Right ventricle myocardium superior (tissue), 1 donor: Measurements from ENCODE around the gene CIB4. TPM values are rescaled to one million over a fixed set of nuclear protein-coding genes. Genes with fewer than 3 reads are reported as not detected.

Source experiments
- ATAC-seq: fragments of 200-7000 bp; cut with Tn5 transposase; one replicate; pipeline ENCODE4 v1.9.1; 2020; ENCODE audit warnings: mild to moderate bottlenecking; ENCODE audit not compliant: poor library complexity
- DNase-seq: peaks from one replicate; pipeline ENCODE4 v3.0.0-alpha.2; 2020
- intact Hi-C: fragments of 100-400 bp; cut with DNase I; formaldehyde crosslinking; loops from one replicate; pipeline ENCODE4 v1.11.2; 2022
- long read RNA-seq: library from polyadenylated mRNA; unstranded; transcript quantifications from one replicate; pipeline ENCODE4 v2.0.0, GENCODE V29; 2021
- total RNA-seq: library from RNA; stranded (reverse); fragmentation: NEBNext Ultra II Directional; extraction: Animal tissue kit (Norgen Biotek cat#: 25700); gene quantifications from one replicate; pipeline ENCODE4 v1.2.1, GENCODE V29; 2021
- donor health status: DM: no; HTN: yes; CAD: no; lungs with severe emphysema.

Gene CIB4
- total RNA-seq = not detected
- long read RNA-seq = 0 reads

DNA sequence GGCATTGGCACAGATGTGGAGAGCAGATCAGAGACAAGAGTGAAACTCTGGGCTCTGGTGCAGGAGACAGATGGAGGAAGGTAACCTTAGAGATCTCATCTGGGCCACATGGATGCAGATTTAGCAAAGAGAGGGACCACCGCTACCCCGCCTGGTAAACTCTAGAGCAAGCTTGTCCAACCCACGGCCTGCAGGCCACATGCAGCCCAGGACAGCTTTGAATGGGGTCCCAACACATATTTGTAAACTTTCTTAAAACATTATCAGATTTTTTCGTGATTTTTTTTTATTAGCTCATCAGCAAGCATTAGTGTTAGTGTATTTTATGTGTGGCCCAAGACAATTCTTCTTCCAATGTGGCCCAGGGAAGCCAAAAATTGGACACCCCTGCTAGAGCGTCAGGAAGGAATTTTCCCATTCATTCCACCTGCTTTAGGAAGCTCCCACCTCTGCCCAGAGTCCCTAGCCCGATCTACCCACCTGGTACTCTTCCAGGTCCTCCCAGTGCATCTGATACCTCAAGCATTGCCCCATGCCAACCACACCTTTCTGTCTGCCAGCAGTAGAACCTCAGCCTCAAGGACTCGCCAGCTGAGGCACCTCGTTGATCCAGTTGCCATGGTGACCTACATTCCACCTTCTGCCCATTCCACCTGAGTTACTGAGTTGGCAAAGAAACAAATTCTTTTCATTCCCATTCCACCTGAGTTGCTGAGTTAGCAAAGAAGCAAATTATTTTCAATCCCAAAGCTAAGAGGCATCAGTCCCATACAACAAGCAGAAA lies at the start of gene CIB4:
Gene CIB4 (minus strand): TSS at position 586 of the 784 bp plus-strand sequence. CDS start 52 bp downstream, at position 534.
- ATAC-seq (no peak), DNase-seq (no peak)
- intact Hi-C loops = no loop called here

DNA sequence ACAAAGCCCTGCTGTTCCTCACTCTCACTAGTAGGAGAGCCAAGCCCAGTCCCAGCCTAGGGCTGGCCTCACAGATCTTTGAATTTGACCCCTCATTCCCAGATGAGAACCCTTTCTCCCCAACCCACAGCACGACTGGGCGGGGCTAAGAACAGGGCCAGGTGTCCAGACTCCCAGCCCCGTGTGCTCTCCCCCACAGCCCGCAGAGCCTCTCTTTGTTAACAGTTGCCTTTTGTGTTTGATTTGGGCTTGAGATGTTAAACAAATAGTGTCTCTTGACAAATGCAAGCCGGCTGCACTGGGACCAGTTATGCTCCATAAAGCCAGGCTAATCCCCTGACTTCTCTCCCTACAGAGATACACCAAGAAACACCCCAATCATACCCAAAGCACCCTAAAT lies 46.6 kb upstream of the CIB4 start:
- intact Hi-C loops = no loop called here
- DNase-seq (no peak), ATAC-seq (no peak)

DNA sequence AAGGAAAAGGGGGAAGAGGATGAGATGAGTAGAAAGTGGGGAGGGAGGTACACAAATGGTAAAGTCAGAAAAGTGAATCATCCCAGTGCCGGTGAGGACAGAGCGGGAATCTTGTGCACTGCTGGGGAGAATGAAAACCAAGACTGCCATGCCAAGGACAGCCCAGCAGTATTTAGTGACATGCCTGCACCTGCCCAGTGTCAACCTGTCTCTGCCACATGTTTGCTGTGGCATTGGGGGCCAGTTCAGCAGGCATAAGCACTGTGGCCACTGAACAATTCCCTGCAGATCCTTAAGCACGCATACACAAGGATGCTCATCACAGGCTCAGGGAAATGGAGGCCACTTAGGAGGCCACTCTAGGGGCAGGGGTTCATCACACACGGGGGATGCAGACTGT lies 46.2 kb upstream of the CIB4 start:
- no peak for ATAC-seq
- intact Hi-C loops = no loop called here
- DNase-seq = no peak

DNA sequence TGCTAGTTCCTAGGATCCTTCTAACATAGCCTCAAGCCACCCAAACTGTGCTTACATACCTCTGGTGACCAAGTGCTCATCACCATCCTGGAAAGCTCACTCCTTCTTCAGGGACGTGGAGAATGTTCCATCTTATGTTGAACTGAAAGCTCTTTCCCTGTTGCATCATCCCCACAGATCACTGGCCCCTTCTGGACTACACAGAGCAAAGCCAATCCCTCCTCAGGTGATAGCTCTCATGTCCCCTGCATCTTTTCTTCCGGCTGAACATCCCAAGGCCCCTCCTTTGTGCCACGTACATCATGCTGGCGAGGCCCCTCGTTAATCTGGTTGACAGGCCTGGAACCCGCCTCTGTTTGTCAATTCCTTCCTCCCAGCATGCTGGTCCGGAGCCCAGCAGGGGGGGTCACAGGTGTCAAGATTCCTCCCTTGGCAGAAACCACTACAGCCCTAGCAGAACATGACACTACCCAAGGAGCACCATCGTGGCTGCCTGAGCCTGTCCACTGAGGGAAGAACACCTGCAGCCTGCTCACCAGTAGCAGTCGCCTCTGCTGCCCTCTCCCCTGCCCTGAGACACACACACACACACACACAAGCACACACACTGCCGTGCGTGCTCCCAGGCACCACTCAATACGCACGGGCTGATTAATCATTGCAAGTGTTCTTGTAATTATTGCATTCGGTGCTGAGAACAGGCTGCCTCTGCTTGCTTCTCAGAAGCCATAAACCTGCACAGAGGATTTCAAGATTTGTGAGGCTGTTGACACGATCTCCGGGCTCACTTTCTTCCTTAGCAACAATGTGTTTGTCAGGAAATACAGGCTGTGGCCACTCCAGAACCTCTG lies 45.0 kb upstream of the CIB4 start:
- ATAC-seq (no peak), DNase-seq (no peak)
- intact Hi-C loops = no loop called here

DNA sequence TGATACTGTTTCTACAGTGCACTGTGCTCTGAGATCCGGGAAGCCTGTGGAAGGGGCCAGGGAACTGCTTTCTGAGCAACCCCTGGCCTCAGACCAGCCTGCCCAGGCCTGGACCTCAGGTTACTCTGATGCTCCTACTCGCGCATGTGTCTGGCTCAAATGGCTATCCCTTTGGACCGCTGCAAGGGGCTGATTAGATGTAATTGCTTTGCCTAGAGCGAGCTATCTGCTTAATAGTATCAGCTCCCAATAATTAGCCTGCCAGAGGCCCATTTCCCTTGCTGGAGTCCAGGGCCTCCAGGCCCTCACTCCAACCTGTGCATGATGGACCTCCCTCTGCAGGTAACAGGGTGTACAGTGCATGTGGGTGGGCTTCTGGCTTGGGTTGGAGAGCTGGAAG lies 44.2 kb upstream of the CIB4 start:
- intact Hi-C loops = no loop called here
- no peak for DNase-seq
- no peak for ATAC-seq

DNA sequence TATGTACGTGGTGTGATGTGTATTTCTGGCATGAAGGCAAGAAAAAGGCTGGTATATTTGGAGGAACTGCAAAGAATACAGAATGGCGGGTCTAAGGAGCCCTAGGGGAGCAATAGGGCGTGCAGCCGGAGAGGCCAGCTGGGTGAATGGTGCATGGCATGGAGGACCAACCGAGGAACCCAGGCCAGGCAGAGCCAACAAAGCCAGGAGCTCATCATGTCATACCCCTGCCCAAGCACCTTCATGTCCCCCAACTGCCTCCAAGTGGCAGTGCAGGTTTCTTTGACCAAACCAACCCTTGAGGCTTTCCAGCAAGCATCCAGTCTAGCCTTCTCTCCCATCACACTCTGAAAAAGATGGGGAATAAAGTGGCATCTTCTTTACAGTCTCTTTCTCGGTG lies 42.4 kb upstream of the CIB4 start:
- intact Hi-C loops = no loop called here
- no peak for ATAC-seq
- no peak for DNase-seq

DNA sequence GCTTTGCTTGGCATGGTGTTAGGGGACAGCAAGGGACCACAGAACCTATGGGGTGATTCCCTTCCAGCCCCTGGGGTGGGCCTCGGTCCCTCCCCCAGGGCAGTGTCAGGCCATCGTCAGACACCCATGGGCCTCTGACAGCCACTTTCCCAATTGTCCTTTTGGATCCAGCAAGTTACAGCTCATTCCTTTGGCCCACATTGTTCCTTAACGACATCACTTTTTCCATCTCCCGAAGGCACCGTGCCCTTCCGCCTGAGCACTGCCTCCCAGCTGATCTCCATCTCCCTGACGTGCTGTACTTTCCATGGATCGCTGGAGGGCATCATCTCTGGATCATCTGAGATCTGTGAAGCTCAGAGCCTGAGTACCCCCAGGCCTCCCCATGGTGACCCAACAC lies 41.0 kb upstream of the CIB4 start:
- intact Hi-C loops = no loop called here
- no peak for DNase-seq
- no peak for ATAC-seq

DNA sequence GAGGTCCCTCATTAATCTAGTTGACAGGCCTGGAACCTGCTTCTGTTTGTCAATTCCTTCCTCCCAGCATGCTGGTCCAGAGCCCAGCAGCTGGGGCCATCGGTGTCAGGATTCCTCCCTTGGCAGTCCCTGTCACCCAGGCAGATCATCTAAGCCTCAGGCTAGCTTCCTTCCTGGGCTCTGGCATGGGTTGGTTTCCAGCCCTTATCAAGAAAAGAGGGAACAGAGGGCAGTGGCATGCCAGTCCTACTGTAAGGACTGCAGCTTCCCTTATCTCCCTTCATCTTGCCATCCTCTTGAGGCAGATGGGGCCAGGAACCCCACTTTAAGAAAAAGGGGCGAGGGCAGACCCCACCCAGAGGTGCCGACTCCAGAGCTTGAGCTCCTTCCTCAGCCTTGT lies 40.5 kb upstream of the CIB4 start:
- ATAC-seq (no peak), DNase-seq (no peak)
- intact Hi-C loops = no loop called here

DNA sequence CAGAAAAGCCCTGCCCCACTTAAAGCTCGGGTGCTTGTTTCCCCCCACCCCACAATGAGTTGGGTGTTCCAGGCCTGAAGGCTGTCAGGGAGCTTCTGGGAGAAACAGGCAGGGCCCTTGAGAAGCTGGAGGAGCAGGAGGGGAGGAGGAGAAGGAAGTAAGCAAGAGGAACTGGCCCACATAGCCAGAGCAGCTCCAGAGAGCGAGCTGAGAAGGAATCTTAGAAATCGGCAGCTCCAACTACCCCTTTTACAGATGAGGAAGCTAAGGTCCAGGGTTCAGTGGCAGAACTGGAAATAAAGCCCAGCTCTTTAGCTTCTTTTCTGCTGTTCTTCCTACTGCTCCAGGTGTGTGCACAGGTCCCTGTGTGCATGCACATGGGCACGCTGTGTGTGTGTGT lies 38.7 kb upstream of the CIB4 start:
- ATAC-seq (no peak), DNase-seq (no peak)
- intact Hi-C loops = no loop called here

DNA sequence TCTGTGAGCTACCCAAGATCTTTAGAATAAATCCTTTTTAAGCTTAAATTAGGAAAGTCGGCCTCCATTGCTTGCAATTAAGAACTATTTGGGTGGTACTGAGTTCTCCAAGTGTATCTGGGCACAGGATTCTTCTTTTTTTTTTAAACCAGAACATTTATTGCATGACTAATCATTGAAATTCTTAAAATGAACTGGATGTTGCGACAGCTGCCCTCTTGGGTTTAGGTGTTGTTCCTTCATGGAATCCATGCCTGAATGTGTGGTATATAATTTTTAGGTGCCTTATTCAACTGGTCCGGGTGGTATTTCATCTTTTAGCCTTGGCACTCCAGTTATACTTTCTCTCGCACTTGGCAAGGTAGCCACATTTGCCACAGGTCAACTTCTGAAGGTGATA lies 36.9 kb upstream of the CIB4 start:
- intact Hi-C loops = no loop called here
- no peak for ATAC-seq
- no peak for DNase-seq

DNA sequence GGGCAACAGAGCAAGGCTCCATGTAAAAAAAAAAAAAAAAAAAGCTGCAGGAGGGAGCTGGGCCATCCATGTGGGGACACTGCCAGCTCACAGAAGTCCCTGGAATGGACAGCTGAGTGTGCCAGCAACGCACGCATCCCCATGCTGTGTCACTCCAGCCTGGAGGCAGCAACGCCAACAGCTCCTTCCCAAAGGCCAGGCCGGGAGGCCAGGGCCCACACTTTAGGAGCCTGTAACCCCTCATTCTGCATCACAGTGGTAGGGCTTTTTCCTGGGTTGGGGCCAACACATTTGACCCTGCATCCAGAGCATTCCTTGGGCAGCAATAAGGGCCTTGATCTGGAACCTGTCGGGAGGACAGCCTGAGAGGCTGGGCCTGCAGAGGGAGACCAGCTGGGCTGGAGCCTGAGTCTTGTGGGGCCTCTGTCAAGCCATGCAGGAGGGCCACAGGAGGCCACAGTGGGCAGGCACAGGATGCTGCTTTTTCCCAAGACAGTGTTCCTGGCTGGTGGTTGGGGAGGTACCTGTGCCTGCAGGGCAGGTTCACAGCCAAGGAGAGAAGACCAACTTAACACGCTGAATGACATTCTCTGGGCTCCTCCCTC lies 34.6 kb upstream of the CIB4 start:
- intact Hi-C loops = no loop called here
- DNase-seq (no peak), ATAC-seq (no peak)

DNA sequence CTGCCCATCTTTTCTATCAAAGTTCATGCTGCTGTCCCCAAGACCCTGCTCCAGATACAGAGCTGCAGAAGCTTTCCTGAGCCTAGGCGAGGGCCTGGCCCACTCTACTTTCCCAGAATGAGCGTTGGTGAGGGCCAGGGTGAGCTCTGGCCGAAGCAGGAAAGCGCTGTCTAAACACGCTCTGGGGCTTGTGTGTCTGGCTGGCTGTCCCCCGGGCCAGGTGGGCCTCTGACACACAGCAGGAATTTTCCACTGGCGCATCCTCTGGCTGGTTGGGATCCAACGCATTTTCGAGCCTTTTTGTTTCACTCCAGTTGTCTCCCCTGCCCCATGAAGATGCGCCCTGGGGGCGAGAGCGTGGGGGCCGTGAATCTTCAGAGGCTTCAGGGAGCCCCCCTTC lies 33.6 kb upstream of the CIB4 start:
- intact Hi-C loops = no loop called here
- ATAC-seq (no peak), DNase-seq (no peak)

DNA sequence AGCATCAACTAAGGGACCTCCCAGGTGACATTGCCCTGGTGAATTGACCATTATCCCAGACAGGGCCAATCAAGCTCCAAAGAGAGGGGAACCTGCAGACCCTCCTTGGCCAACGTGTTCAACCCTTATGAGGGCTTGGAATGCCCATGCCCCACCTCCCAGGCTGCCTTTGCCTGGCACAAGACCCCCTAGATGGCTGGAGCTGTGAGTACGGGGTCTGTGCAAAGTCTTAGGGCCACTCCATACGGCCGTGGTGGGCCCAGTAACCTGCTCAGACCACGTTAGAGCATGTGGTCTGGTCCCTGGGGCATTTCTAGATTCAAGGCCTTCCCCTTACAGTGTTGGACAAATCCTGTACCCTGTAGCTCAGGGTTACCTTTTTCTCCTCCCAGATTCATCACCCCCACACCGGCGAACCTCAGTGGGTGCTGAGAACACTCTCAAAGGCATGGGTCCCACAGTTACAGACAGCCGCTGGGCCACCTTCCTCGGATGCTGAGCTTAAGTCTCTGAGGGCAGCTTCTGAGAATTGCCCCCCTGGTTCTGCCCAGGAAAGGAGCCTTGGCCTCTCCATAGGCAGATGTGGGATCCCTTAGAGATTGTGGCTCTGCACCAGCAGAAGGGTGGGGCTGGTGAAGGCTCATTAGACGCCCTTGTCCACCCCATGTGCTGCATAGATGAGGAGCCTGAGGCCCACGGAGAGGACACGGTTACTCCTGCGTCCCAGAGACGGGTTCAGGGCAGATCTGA lies 33.0 kb upstream of the CIB4 start:
- no peak for DNase-seq
- intact Hi-C loops = no loop called here
- ATAC-seq = no peak

DNA sequence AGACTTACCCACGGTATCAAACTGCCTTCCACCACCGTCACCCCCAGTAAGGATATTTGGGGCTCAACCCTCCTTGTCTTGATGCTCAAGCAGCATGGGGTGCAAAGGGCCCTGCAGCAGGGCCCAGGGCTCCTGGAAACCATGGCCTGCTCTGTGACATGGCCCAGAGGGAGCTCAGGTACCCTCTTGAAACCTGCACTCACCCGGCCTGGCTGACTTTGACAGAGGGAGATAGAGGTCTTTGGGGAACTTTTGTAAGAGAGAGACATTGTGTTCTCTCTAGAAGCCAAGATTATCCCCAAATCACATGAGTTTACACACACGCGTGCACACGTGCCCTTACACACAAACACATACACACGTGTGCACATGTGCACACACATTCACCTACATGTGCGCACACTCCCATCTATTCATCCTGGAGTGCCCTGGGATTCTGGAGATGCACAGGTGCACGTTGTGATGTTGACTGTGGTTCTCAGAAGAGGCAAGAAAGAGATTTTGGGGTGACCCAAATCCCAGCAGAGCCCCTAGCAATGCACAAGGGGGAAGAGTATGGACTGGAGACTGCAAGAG lies 31.7 kb upstream of the CIB4 start:
- no peak for DNase-seq
- intact Hi-C loops = no loop called here
- ATAC-seq = no peak

DNA sequence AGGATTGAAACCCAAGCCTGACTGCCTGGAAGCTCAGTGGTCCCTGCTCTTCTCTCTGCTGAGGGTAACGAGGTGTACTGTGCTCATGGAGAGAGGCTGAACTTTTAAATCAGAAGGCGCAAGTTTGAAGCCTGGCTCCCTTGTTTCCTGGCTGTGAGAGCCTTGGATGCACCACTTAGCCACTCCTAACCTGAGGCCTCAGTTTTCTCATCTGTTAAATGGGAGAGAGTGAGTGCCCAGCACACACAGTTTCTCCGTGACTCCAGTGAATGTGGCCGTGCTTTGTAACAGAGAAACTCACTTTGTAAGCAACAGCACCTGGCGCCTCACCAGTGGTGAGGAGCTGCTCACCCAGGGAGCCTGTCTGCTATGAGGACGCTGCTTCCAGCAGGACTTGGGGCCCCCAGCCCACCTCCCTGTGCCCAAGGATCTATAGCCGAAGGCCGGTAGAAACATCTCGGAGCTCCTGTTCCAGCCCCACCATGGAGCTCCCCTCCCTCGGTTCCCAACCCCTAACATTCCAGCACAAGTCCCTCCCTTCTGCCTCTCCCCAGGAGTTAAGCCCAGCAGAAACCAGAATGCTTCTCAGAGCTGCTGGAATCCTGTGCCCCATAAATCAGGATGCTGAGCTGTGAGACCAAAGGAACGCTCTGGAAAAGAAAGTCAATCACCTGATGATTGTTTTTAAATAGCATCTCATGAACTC lies 31.1 kb upstream of the CIB4 start:
- intact Hi-C loops = no loop called here
- DNase-seq (no peak), ATAC-seq (no peak)

DNA sequence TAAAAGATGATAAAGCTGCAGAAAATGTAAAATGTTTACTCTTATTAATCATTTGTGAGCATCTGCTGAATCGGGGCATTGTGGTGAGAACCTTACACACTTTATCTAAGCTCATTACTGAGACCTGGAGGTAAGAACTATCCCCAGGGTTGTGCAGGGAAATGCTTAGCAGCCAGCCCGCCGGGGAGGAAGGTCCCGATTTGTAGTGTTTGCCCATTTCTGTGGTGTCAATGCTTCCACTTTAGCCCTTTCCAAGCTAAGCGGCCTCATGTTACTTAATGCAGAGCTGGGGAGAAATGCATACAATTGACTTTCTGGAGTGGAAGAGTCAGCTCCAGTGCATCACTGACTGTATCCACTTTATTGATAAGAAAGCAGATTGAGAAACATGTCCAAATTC lies 30.5 kb upstream of the CIB4 start:
- ATAC-seq (no peak), DNase-seq (no peak)
- intact Hi-C loops = no loop called here

DNA sequence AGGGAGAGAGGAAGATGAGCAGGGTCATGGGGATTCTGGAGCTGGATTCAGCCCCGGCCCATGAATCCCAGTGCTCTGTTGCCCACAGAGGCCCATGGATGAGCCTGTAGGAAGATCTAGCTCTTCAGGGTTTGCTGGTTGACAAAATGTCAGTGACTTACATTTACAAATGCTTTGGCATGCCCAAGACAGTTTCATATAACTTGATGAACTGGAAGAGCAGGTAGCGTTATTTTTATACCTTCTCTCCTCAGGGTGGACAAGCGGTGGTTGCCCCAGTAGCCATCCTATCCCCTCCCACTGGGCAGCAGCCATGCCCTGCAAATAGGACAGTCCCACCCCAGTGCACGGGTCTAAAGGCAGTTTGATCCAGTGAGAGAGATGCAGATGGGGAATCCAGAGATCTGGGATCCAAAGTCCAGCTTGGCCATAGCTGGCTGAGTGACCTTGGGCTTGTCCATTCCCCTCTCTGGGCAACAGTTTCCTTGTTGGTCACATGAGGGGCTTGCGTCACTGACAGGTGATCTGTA lies 29.8 kb upstream of the CIB4 start:
- DNase-seq (no peak), ATAC-seq (no peak)
- intact Hi-C loops = no loop called here

DNA sequence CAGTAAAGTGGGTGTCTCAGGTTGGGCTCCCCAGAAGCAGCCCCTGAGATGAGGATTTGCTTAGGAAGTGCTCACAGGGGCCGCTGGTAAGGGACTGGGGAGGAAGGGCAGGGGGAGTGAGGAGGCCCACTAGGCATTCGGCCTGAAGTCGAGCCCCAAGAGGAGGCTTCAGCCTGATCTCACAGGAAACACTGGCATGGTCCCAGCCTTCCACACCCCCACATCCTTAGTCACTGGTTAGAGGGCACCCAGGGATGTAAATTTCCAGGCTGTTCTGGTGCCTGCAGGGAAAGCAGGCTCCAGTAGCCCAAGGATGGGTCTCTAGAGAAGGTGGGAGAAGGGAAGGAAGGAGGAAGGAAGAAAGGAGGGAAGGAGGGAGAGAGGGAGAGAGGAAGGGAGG lies 29.0 kb upstream of the CIB4 start:
- ATAC-seq = no peak
- intact Hi-C loops = no loop called here
- DNase-seq = no peak
